Measurements from ENCODE around the gene E2F6.
A peak's percentile ranks its signal among the peaks of the same experiment; 100 is the strongest.

The E2F6 gene

GRCh38 chr2:11480406-11480805, 14.4 kb upstream of the E2F6 start:
- no peak for TF ChIP-seq POLR2AphosphoS5 (IDR thresholded peaks at IDR 0.05; ENCODE audit: low read depth)
- no peak for TF ChIP-seq REST (IDR thresholded peaks at IDR 0.05; ENCODE audit: insufficient replicate concordance, low read depth)
- TF ChIP-seq CTCF (IDR thresholded peaks at IDR 0.05; ENCODE audit: insufficient read depth, low read length): no peak
- Histone ChIP-seq H3K27ac (replicated peaks) (no peak overlapping the region), H3K4me3 (replicated peaks; ENCODE audit: insufficient read depth, low read length) (no peak overlapping the region), H3K27me3 (ENCODE audit: insufficient read depth, poor library complexity, severe bottlenecking) (peaks cover 47% of the 10 kb centered on the region)
- no peak for DNase-seq (ENCODE audit: low read depth in 1 of 2, low spot score in 1 of 2)

- Histone ChIP-seq H3K27ac (replicated peaks) (no peak overlapping the region), H3K4me3 (replicated peaks; ENCODE audit: insufficient read depth, low read length) (no peak overlapping the region), H3K27me3 (ENCODE audit: insufficient read depth, poor library complexity, severe bottlenecking) (peaks cover 36% of the 10 kb centered on the region)
- TF ChIP-seq POLR2AphosphoS5 (IDR thresholded peaks at IDR 0.05; ENCODE audit: low read depth) (no peak), REST (IDR thresholded peaks at IDR 0.05; ENCODE audit: insufficient replicate concordance, low read depth) (no peak), CTCF (IDR thresholded peaks at IDR 0.05; ENCODE audit: insufficient read depth, low read length) (no peak), GABPA (IDR thresholded peaks at IDR 0.05; ENCODE audit: low read depth) (no peak), SPI1 (IDR thresholded peaks at IDR 0.05; ENCODE audit: borderline replicate concordance, low read depth) (no peak)
- DNase-seq (ENCODE audit: low read depth in 1 of 2, low spot score in 1 of 2): peak in 1 of 2 experiments; percentile 47
Measured at GRCh38 chr2:11478899-11479605, 13.1 kb upstream of the E2F6 start.

GRCh38 chr2:11477994-11478393, 12.0 kb upstream of the E2F6 start:
- Histone ChIP-seq H3K4me3 (replicated peaks; ENCODE audit: insufficient read depth, low read length) (no peak overlapping the region), H3K27ac (replicated peaks) (no peak overlapping the region), H3K27me3 (ENCODE audit: insufficient read depth, poor library complexity, severe bottlenecking) (peaks cover 27% of the 10 kb centered on the region)
- peak; percentile 60 to 75 for DNase-seq (ENCODE audit: low read depth in 1 of 2, low spot score in 1 of 2)
- no peak for TF ChIP-seq POLR2AphosphoS5 (IDR thresholded peaks at IDR 0.05; ENCODE audit: low read depth)
- TF ChIP-seq CTCF (IDR thresholded peaks at IDR 0.05; ENCODE audit: insufficient read depth, low read length): peak; percentile 79
- TF ChIP-seq REST (IDR thresholded peaks at IDR 0.05; ENCODE audit: insufficient replicate concordance, low read depth): no peak
- TF ChIP-seq SPI1 (IDR thresholded peaks at IDR 0.05; ENCODE audit: borderline replicate concordance, low read depth): no peak
